HG02571 (cell line): Measurements from ENCODE around the gene NKD1.

Experiments used
- ATAC-seq: cut with Tn5 transposase; IDR thresholded peaks from one replicate; pipeline ENCODE4 v1.9.1; 2021; ENCODE audit warnings: mild to moderate bottlenecking, moderate library complexity; ENCODE audit not compliant: unreplicated experiment

NKD1 gene

GRCh38 chr16:50683689-50684374, 135.6 kb downstream of the NKD1 start:
- ATAC-seq: peak; percentile 49

DNA sequence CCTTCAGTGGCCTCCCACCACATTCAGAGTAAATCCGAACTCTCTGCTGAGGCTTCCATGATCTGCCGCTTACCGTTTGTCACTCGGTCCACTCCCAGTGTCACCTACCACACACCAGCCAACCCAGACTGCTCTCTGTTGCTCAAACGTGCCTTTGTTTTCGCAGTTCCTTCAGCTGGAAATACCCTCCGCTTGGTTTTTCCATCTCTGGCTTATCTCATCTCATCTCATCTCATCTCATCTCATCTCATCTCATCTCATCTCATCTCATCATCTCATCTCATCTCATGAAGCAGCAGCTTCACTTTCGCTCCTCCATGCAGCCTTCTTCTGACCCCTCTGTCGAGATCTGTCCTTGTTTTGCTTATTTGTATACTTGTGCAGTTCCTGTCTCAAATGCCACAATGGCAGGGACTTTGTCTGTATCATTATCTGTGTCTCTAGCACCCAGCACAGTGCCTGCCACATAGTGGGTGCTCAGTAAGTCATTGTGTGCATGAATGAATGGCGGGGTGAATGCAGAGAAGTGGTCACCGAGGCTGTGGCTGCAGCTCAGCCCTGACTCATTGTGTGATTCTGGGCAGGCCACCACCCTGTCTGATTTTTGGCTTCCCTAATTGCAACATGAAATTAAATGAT, 136.7 kb downstream of the NKD1 start:
- ATAC-seq: no peak

DNA sequence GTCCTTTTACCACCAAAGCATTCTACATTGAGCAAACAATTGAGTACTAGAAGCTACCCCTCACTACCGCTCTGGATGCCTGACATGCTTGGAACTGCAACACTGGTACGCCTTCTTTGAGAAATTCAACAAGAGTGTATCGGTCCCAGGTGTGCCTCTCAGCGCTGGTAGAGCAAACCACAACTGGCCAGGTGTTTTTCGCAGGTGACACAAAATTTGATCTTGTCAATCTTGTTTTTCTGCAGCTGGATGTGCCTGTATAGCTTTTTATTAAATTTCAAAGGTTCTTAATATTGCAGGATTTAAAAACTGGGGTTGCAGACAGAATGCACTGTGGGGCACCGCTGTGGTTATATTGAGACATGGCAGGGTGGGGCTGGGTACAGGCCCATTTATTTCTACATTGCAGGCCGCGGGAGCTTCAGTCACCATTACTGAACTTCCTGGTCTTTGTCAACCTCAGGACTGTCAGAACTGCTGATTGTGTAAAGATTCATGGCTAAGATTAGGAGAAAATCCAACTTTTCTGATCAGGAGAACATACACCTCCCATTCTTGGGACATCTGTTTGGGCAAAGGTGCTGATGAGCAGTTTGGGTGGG, 137.4 kb downstream of the NKD1 start:
- ATAC-seq: no peak

- no peak for ATAC-seq
These were observed 139.9 kb downstream of the NKD1 start for GRCh38 chr16:50688083-50688482.

- ATAC-seq: no peak
These were observed 140.7 kb downstream of the NKD1 start for GRCh38 chr16:50688867-50689266.

DNA sequence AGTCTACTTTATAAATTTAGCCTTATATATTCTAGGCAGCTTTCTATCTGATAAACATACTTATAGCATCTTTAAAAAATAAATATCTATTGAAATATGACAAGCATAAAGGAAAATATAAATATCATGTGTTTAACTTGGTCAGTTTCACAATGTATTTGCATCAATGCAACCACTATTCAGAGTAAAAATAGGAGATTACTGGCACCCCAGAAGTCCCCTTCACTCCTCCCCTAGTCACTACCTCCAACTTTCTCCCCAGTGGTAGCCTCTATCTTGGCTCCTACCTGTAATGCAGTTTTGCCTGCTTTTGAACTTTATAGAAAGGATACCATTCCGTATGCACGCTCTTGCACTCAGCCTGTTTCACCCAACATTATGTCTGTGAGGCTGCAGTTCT, 142.0 kb downstream of the NKD1 start:
- no peak for ATAC-seq

GRCh38 chr16:50692644-50692998, 144.4 kb downstream of the NKD1 start:
- ATAC-seq: no peak

GRCh38 chr16:50692999-50693781, 145.0 kb downstream of the NKD1 start, which contains the start of gene NOD2:
Gene NOD2 (plus strand): TSS chr16:50693606. CDS start chr16:50699496, 5,890 bp downstream.
- ATAC-seq: no peak

DNA sequence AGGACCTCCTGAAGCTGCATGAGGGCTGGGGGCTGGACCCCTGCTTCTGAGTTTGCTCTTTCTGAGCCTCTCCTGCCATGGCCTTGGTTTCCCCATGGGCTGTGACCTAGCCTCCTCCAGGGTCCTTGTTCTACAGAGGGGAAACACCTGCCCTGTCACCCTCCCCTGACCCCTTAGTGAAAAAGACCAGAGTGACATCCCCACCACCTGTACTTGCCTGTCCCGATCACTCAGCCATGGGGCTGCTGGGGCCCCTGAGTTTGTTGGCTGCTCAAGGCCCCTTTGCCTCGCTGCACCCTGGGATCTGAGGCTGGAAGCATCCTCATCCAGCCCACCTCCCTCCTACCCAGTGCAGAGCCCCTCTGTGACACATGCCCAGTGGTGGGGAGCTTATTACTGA, 146.0 kb downstream of the NKD1 start:
- ATAC-seq: no peak

- ATAC-seq: no peak
These were observed 147.1 kb downstream of the NKD1 start for GRCh38 chr16:50695017-50696000.

DNA sequence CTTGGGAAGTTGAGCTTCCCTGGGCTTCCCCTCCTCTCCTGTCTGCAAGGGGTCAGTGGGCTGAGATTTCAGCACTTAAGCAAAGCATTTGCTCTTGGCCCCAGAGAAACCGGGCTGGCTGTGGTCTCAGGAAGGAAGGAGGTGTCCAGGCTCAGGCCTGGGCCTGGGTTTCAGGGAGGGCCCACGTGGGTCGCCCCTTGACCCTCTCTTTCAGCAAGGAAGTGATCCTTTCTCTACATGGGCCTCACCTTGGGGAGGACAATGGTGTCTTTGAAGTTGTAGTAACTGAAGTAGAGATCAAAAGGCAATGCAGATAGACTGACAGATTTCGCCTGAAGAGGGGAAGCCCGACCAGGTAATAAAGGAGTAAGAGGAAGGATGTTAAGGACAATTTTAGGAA, 147.9 kb downstream of the NKD1 start:
- no peak for ATAC-seq

DNA sequence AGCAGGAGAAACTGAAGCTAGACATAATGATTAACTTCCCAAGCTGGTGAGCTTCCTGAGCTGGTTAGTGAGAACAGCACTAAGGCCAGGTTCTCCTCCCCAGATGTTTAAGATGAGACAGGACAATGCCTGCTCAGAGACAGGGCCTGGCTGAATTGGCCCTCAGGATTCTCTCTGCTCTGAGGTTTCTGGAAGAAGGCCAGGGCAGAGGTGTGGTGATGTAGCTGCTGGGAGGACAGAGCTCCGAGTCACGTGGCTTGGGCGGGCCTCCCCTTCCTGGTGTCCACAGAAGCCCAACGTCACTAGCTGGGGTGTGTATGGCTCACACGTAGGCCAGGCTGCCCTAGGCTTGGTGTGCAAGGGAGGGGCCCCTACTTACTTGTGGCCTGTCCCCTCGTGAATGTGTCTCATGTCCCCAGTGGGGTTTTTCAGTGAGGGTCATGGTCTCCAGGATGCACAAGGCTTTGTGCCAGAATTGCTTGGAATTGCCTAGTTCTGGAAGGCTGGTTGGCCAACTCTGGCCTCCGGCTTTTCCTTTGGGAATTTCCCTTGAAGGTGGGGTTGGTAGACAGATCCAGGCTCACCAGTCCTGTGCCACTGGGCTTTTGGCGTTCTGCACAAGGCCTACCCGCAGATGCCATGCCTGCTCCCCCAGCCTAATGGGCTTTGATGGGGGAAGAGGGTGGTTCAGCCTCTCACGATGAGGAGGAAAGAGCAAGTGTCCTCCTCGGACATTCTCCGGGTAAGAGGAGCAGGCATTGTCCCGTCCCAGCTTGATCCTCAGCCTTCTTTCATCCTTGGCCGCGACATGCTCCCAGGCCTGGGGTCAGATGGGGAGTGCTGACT, 148.6 kb downstream of the NKD1 start:
- ATAC-seq: peak; percentile 65

- no peak for ATAC-seq
These were observed 149.2 kb downstream of the NKD1 start for GRCh38 chr16:50697421-50697715.

DNA sequence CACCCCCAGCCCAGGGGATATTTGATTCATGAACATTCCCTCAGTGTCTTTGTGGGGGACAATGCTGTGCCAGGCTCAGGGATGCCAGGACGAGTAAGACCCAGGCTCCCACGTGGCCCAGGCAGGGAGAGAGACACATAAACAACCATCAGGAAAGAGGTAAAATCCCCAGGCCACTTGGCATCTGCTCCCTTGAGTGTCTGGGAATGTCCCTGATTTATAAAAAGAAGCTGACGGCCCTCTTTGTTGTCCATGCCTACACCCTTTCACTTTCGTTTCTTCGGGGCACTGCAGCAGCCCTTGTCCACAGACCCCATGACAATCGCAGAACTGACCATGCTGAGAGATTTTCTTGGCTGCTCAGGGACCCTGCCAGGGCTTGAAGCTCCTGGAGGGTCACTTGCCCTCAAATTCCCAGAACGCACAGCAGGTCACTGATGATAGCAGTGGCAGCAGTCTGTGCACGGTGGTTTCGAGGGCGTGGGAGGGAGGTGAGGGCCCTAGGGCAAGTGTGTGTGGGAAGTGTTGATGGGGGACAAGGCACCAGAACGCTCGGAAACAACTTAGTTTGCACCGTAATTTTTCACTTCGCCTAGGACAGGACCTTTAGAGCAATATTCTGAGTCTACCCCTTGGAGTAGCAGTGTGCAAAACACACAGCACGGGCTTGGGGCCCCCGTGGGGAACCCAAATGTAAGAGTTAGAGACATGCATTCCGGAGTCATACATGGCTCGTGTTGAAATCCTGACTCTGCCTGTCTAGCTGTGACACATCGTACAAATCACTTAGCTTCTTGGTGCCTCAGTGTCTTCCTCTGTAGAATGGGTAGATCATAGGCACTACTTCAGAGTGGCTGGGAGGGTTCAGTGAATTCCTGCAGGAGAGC, 149.9 kb downstream of the NKD1 start:
- ATAC-seq: peak; percentile 44
